ENCODE results near the gene CUL1.

Gene CUL1

GRCh38 chr7:148789220-148789619 lies 90.5 kb downstream of the CUL1 start:
- Histone ChIP-seq H3K36me3 (ENCODE audit: control insufficient read depth, low read length) (peaks cover 90% of the 10 kb centered on the region), H3K79me2 (ENCODE audit: control insufficient read depth, low read length) (no peaks in the 10 kb centered on the region), H3K9me2 (replicated peaks; ENCODE audit: control insufficient read depth, low read length) (no peaks in the 10 kb centered on the region), H3K9me3 (ENCODE audit: control insufficient read depth, insufficient read depth, low read length) (no peaks in the 10 kb centered on the region), H4K20me1 (ENCODE audit: control insufficient read depth, insufficient read depth, low read depth, low read length) (no peaks in the 10 kb centered on the region), H3F3A (ENCODE audit: control insufficient read depth, insufficient read depth) (no peaks in the 10 kb centered on the region), H3K27me3 (ENCODE audit: control insufficient read depth, low read length) (no peaks in the 10 kb centered on the region), H3K4me1 (ENCODE audit: control insufficient read depth, low read length) (no peaks in the 10 kb centered on the region), H3K4me3 (ENCODE audit: low read length) (no peak overlapping the region), H3K4me2 (ENCODE audit: low read length) (no peak overlapping the region), H3K27ac (ENCODE audit: low read depth, low read length) (no peak overlapping the region)
- no peak for TF ChIP-seq EZH2phosphoT487 (IDR thresholded peaks at IDR 0.05; ENCODE audit: borderline replicate concordance, low read length)
- TF ChIP-seq CTCF (IDR thresholded peaks at IDR 0.05; ENCODE audit: low read depth, low read length, poor library complexity, severe bottlenecking), result no peak

GRCh38 chr7:148790131-148790726 lies 91.5 kb downstream of the CUL1 start:
- Histone ChIP-seq H3K4me2 (ENCODE audit: low read length) (no peak overlapping the region), H3K36me3 (ENCODE audit: control insufficient read depth, low read length) (peaks cover 88% of the 10 kb centered on the region), H3K9me3 (ENCODE audit: control insufficient read depth, insufficient read depth, low read length) (no peaks in the 10 kb centered on the region), H3K4me3 (ENCODE audit: low read length) (no peak overlapping the region), H3K27ac (ENCODE audit: low read depth, low read length) (no peak overlapping the region), H3F3A (ENCODE audit: control insufficient read depth, insufficient read depth) (no peaks in the 10 kb centered on the region), H3K4me1 (ENCODE audit: control insufficient read depth, low read length) (no peaks in the 10 kb centered on the region), H3K9me2 (replicated peaks; ENCODE audit: control insufficient read depth, low read length) (no peaks in the 10 kb centered on the region), H3K27me3 (ENCODE audit: control insufficient read depth, low read length) (no peaks in the 10 kb centered on the region), H3K79me2 (ENCODE audit: control insufficient read depth, low read length) (no peaks in the 10 kb centered on the region), H4K20me1 (ENCODE audit: control insufficient read depth, insufficient read depth, low read depth, low read length) (no peaks in the 10 kb centered on the region)
- no peak for TF ChIP-seq CTCF (IDR thresholded peaks at IDR 0.05; ENCODE audit: low read depth, low read length, poor library complexity, severe bottlenecking)
- no peak for TF ChIP-seq EZH2phosphoT487 (IDR thresholded peaks at IDR 0.05; ENCODE audit: borderline replicate concordance, low read length)

GRCh38 chr7:148790850-148791249 lies 92.1 kb downstream of the CUL1 start:
- Histone ChIP-seq H3K36me3 (ENCODE audit: control insufficient read depth, low read length) (peaks cover 87% of the 10 kb centered on the region), H3K4me1 (ENCODE audit: control insufficient read depth, low read length) (no peaks in the 10 kb centered on the region), H3K9me3 (ENCODE audit: control insufficient read depth, insufficient read depth, low read length) (no peaks in the 10 kb centered on the region), H3K4me2 (ENCODE audit: low read length) (no peak overlapping the region), H3K27ac (ENCODE audit: low read depth, low read length) (no peak overlapping the region), H3F3A (ENCODE audit: control insufficient read depth, insufficient read depth) (no peaks in the 10 kb centered on the region), H3K4me3 (ENCODE audit: low read length) (no peak overlapping the region), H3K79me2 (ENCODE audit: control insufficient read depth, low read length) (no peaks in the 10 kb centered on the region), H4K20me1 (ENCODE audit: control insufficient read depth, insufficient read depth, low read depth, low read length) (no peaks in the 10 kb centered on the region), H3K27me3 (ENCODE audit: control insufficient read depth, low read length) (no peaks in the 10 kb centered on the region), H3K9me2 (replicated peaks; ENCODE audit: control insufficient read depth, low read length) (no peaks in the 10 kb centered on the region)
- no peak for TF ChIP-seq EZH2phosphoT487 (IDR thresholded peaks at IDR 0.05; ENCODE audit: borderline replicate concordance, low read length)

GRCh38 chr7:148791546-148791945 lies 92.8 kb downstream of the CUL1 start:
- Histone ChIP-seq H3K9me3 (ENCODE audit: control insufficient read depth, insufficient read depth, low read length) (no peaks in the 10 kb centered on the region), H3K79me2 (ENCODE audit: control insufficient read depth, low read length) (no peaks in the 10 kb centered on the region), H3K4me1 (ENCODE audit: control insufficient read depth, low read length) (no peaks in the 10 kb centered on the region), H3F3A (ENCODE audit: control insufficient read depth, insufficient read depth) (no peaks in the 10 kb centered on the region), H4K20me1 (ENCODE audit: control insufficient read depth, insufficient read depth, low read depth, low read length) (no peaks in the 10 kb centered on the region), H3K4me2 (ENCODE audit: low read length) (no peak overlapping the region), H3K4me3 (ENCODE audit: low read length) (no peak overlapping the region), H3K9me2 (replicated peaks; ENCODE audit: control insufficient read depth, low read length) (no peaks in the 10 kb centered on the region), H3K27me3 (ENCODE audit: control insufficient read depth, low read length) (no peaks in the 10 kb centered on the region), H3K27ac (ENCODE audit: low read depth, low read length) (no peak overlapping the region), H3K36me3 (ENCODE audit: control insufficient read depth, low read length) (peaks cover 87% of the 10 kb centered on the region)
- TF ChIP-seq EZH2phosphoT487 (IDR thresholded peaks at IDR 0.05; ENCODE audit: borderline replicate concordance, low read length), result no peak
